ENCODE results near the gene C1orf159.

DNA sequence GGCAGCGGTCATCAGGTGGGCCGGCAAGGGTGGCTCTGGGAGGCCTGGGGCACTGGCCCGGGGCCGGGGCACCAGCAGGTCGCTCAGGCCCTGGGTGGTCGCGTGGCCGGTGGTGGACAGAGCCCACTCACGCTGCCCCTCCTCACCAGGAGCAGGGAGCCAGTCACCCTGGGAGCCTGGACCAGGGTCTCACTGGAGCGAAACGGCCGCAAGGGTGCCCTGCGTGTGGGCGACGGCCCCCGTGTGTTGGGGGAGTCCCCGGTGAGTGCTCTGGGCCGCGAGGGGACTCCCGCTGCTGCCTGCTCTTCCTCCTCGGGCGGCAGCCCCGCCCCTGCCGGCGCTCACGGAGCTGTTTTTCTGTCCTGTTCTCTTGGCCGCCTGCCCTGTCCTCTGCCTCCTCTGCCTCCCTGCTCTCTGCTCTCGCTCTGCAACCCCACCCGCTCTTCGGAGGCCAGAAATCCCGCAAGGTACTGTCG, 65.3 kb downstream of the C1orf159 start:
- TF ChIP-seq, protein P1, sequence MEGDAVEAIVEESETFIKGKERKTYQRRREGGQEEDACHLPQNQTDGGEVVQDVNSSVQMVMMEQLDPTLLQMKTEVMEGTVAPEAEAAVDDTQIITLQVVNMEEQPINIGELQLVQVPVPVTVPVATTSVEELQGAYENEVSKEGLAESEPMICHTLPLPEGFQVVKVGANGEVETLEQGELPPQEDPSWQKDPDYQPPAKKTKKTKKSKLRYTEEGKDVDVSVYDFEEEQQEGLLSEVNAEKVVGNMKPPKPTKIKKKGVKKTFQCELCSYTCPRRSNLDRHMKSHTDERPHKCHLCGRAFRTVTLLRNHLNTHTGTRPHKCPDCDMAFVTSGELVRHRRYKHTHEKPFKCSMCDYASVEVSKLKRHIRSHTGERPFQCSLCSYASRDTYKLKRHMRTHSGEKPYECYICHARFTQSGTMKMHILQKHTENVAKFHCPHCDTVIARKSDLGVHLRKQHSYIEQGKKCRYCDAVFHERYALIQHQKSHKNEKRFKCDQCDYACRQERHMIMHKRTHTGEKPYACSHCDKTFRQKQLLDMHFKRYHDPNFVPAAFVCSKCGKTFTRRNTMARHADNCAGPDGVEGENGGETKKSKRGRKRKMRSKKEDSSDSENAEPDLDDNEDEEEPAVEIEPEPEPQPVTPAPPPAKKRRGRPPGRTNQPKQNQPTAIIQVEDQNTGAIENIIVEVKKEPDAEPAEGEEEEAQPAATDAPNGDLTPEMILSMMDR (optimal IDR thresholded peaks at IDR 0.05 in 1 of 3, IDR thresholded peaks at IDR 0.05 in 1 of 3, conservative IDR thresholded peaks at IDR 0.05 in 1 of 3; ENCODE audit: extremely low read depth in 1 of 3, insufficient read depth in 2 of 3, low read length in 3 of 3) = no peak
- no peak for TF ChIP-seq EZH2 (IDR thresholded peaks at IDR 0.05; ENCODE audit: low read length)

All from keratinocyte (primary cell).